ENCODE measurements around the gene MOGAT3.

The MOGAT3 gene

GRCh38 chr7:101163279-101164070 is 37.4 kb downstream of the MOGAT3 start:
- TF ChIP-seq, protein P1, sequence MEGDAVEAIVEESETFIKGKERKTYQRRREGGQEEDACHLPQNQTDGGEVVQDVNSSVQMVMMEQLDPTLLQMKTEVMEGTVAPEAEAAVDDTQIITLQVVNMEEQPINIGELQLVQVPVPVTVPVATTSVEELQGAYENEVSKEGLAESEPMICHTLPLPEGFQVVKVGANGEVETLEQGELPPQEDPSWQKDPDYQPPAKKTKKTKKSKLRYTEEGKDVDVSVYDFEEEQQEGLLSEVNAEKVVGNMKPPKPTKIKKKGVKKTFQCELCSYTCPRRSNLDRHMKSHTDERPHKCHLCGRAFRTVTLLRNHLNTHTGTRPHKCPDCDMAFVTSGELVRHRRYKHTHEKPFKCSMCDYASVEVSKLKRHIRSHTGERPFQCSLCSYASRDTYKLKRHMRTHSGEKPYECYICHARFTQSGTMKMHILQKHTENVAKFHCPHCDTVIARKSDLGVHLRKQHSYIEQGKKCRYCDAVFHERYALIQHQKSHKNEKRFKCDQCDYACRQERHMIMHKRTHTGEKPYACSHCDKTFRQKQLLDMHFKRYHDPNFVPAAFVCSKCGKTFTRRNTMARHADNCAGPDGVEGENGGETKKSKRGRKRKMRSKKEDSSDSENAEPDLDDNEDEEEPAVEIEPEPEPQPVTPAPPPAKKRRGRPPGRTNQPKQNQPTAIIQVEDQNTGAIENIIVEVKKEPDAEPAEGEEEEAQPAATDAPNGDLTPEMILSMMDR (IDR thresholded peaks at IDR 0.05; ENCODE audit: low read depth, low read length), result no peak
- H3K27ac ChIP-seq, result no peak overlapping the region
- peak overlapping the region; percentile 20 for H3K4me3 ChIP-seq (ENCODE audit: low read depth, low read length)
- H3K27me3 ChIP-seq (ENCODE audit: insufficient read depth, low read depth, severe bottlenecking), result peaks cover 79% of the 10 kb centered on the region
- H3K9me3 ChIP-seq (ENCODE audit: severe bottlenecking), result no peaks in the 10 kb centered on the region
- no peaks in the 10 kb centered on the region for H3K36me3 ChIP-seq
- DNase-seq, result no peak

DNA sequence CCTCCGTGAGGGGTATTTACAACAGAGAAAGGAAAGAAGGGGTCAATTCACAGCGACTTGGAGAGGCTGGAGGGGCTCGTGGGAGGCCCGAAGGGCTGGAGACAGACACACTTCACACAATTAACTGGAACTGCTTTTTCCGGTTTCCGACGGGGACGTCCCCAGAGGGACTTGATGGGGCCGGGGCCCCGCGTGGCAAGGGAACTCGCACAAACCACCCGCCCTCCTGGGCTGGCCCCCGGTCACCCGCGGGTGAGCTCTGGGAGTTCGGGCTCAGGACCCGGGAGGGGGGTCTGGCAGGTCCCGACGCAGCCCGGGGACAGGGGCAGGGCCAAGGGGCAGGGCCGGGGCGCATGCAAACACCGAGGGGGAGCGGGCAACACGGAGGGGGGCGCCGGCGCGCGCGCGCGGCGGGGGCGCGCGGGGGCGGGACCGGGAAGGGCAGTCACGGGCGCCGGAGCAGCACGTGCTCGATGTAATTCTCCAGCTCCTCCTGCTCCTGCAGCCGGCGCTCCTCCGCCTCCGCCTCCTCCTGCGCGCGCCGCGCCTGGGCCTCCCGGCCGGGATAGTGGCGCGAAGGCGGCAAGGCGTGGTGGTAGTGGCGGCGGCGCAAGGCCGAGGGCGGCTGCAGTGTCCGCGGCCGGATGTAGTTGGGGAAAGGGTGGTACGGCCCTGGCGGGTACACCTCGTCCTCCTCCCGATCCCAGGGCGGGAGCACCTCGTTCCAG is 38.1 kb downstream of the MOGAT3 start:
- Histone ChIP-seq H3K36me3 (no peaks in the 10 kb centered on the region), H3K4me3 (ENCODE audit: low read depth, low read length) (peak overlapping the region; percentile 19; the same call in 1 of the 2 replicates), H3K27me3 (ENCODE audit: insufficient read depth, low read depth, severe bottlenecking) (peaks cover 79% of the 10 kb centered on the region), H3K27ac (no peak overlapping the region), H3K9me3 (ENCODE audit: severe bottlenecking) (no peaks in the 10 kb centered on the region)
- TF ChIP-seq, protein P1 (IDR thresholded peaks at IDR 0.05; ENCODE audit: low read depth, low read length), result no peak
- DNase-seq, result peak; percentile 51

- peaks cover 79% of the 10 kb centered on the region for H3K27me3 ChIP-seq (ENCODE audit: insufficient read depth, low read depth, severe bottlenecking)
- no peaks in the 10 kb centered on the region for H3K9me3 ChIP-seq (ENCODE audit: severe bottlenecking)
- no peak for DNase-seq
- H3K4me3 ChIP-seq (ENCODE audit: low read depth, low read length), result no peak overlapping the region
- TF ChIP-seq, protein P1 (IDR thresholded peaks at IDR 0.05; ENCODE audit: low read depth, low read length), result no peak
- no peaks in the 10 kb centered on the region for H3K36me3 ChIP-seq
- no peak overlapping the region for H3K27ac ChIP-seq
These were observed 39.0 kb downstream of the MOGAT3 start for GRCh38 chr7:101161692-101162471.

DNA sequence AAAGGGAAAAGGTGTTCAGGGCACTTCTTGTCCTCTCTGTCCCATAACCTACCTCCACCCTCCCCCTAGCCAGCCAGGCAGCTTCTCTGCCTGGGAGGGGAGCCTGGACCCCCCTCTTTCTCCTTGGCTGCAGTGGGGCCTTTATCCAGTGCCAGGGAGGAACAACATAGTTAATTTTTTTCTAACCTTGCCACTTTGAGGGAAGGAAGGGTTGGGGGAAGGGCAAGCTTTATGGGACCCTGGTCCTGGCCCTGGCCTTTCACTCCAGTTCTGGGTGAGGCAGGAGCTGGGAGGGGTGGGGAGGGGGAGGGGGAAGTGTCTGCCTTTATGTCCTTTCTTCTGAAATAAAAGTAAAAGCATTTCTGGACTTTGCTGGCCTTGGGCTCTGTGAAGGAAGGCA is 39.9 kb downstream of the MOGAT3 start:
- peaks cover 83% of the 10 kb centered on the region for H3K27me3 ChIP-seq (ENCODE audit: insufficient read depth, low read depth, severe bottlenecking)
- H3K36me3 ChIP-seq, result no peaks in the 10 kb centered on the region
- DNase-seq, result no peak
- TF ChIP-seq, protein P1 (IDR thresholded peaks at IDR 0.05; ENCODE audit: low read depth, low read length), result no peak
- H3K9me3 ChIP-seq (ENCODE audit: severe bottlenecking), result no peaks in the 10 kb centered on the region
- no peak overlapping the region for H3K27ac ChIP-seq
- no peak overlapping the region for H3K4me3 ChIP-seq (ENCODE audit: low read depth, low read length)

DNA sequence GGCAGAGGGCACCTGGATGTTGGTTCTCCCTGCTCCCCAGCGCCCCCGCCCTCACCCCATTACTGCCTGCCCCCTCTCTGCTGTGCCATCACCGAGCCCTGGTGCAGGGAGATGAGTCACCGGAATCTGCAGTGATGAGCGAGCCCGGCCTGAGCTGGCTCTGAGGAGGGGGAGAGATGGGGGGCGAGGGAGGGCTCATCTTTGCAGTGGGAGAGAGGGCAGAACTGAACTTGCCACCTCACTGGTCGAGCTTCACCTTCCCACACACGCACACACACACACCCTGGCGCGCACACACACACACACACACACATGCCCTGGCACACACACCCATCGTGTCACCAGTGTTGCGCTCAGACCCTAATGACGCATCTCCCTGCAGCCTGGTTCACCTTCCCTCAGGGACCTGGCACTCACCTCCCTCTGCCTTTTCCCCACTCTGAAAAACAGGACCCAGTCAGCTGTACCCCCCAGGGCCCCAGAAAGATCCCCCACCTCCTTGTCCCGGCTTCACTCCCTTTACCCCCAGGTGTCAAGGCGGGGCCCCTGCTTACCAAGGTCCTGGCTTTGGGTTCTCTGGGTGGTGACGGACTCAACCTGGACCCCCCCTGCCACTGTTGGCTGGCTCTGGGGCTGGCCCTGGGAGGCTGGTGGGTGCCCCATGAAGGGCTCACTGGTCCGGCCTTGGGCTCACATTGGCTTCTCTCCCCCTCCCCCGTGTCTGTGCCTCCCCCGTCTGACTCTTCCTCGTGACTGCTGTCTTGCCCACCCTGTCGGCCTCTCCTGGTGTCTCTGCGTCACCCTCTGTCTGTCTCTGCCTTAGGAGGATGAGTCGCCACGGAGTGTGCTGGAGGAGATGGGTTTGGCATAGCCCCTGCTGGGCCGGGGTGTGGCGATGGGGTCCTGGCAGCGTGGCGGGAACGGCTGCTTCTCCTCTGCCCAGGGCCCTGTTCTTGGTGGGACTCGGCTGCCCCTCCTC is 40.9 kb downstream of the MOGAT3 start:
- Histone ChIP-seq H3K27ac (no peak overlapping the region), H3K9me3 (ENCODE audit: severe bottlenecking) (no peaks in the 10 kb centered on the region), H3K36me3 (no peaks in the 10 kb centered on the region), H3K27me3 (ENCODE audit: insufficient read depth, low read depth, severe bottlenecking) (peaks cover 83% of the 10 kb centered on the region), H3K4me3 (ENCODE audit: low read depth, low read length) (no peak overlapping the region)
- TF ChIP-seq, protein P1 (IDR thresholded peaks at IDR 0.05; ENCODE audit: low read depth, low read length), result no peak
- no peak for DNase-seq
